K562 (cell line): ENCODE results near the gene SPSB1.

Experiments
- EZH2 ChIP-seq: IDR thresholded peaks from 2 replicates; pipeline ENCODE4 v1.6.1; 2012; ENCODE audit warnings: low read depth, mild to moderate bottlenecking, inconsistent platforms, low read length, borderline replicate concordance
- POLR2AphosphoS5 ChIP-seq: IDR thresholded peaks from 2 replicates; pipeline ENCODE4 v1.6.1; 2011; ENCODE audit warnings: mild to moderate bottlenecking, low read depth, low read length, moderate library complexity; ENCODE audit not compliant: control insufficient read depth, insufficient read depth

DNA sequence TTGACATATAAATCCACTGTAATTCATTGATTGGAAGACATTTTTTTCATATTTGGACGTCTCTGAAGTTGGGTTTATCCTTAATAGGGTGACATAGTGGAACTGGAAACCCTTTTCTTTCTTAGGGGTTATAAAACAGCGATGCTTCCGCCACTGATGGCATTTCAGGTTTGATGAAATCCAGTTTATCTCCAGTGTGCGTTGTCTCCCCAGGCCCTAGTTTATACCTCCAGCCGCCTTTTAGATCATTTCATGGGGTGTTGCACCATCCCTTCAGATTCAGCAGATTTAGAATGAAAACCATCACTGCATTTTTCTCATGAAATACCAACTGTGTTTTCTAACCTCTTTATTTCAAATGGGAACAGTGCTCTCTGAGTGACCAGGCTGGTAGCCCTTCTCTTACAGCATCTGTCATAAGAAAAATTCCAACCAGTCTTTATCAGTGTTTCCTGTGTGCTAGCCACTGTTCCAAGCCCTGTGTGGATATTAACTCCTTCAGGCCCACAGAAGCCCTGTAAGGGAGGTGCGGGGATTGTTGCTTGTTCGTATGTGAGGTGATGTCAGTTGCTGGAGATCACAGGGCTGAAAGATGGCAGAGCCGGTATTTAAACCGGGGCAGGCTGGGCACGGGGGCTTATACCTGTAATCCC, 39.1 kb upstream of the SPSB1 start:
- TF ChIP-seq POLR2AphosphoS5 (no peak), EZH2 (no peak)
